GM12878 (cell line): ENCODE data around the gene TCF4.

Experiments
- EP300 ChIP-seq, 2 experiments: fragments of 150-350 bp in 1 of 2; IDR thresholded peaks; 2 replicates each; pipeline ENCODE4 v1.6.1; 2011 to 2012; ENCODE audit warnings: low read depth in 2 of 2, low read length in 2 of 2, borderline replicate concordance in 1 of 2, improper control_type of control experiment in 1 of 2, inconsistent platforms in 1 of 2; ENCODE audit not compliant: control insufficient read depth in 1 of 2
- NFYB ChIP-seq: IDR thresholded peaks from 2 replicates; pipeline ENCODE4 v1.6.1; 2011; ENCODE audit warnings: low read depth, mild to moderate bottlenecking, low read length, improper control_type of control experiment, moderate library complexity; ENCODE audit not compliant: insufficient read depth
- NRF1 ChIP-seq: conservative IDR thresholded peaks from 2 replicates; pipeline ENCODE4 v1.6.1; 2011; ENCODE audit warnings: mild to moderate bottlenecking, low read depth, low read length, improper control_type of control experiment
- POLR2A ChIP-seq: IDR thresholded peaks from 2 replicates; pipeline ENCODE4 v1.6.1; 2011; ENCODE audit warnings: low read depth, mild to moderate bottlenecking, low read length

DNA sequence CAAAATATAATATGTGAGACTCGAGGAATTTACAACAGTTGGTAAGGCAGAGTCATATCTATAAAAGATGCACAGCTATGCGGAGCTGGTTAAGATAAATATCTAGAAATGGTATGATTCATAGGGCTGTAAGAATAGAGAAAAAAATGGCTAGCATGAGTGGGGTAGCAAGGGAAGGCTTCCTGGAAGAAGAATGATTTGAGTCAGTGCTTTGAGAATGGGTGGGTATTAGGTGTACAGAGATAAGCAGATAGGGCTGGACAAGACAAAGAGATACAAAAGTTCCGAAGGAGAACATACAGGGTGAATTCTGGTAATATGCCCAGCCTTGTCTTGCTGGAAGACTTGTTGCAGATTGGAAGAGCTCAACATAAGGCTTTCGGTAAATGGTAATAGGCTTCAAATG lies 337.2 kb downstream of the TCF4 start:
- no peak for TF ChIP-seq POLR2A
- TF ChIP-seq NRF1: no peak
- no peak; a peak in 1 of 4 replicates for TF ChIP-seq EP300 (IDR thresholded peaks at IDR 0.05; ENCODE audit: borderline replicate concordance in 1 of 2, control insufficient read depth in 1 of 2, low read depth in 2 of 2, low read length in 2 of 2)
- no peak for TF ChIP-seq NFYB
